NCI-H2081 (cell line): ENCODE data around the gene ABCA12.
"Not testable (repeated sequence)": the region's sequence is repeated elsewhere in the genome, so short reads cannot be mapped to it uniquely, and the experiment has no call there.

Experiments
- DNase-seq, 2 experiments: peaks; one replicate each; lab custom pipeline; 2025; lab: John Stamatoyannopoulos, UW

Gene ABCA12

GRCh38 chr2:215138479-215138878, at the start of gene ABCA12:
Gene ABCA12, minus strand, starts transcription at chr2:215138626. Its CDS starts 418 bp downstream, at chr2:215138208.
- DNase-seq = no peak

DNA sequence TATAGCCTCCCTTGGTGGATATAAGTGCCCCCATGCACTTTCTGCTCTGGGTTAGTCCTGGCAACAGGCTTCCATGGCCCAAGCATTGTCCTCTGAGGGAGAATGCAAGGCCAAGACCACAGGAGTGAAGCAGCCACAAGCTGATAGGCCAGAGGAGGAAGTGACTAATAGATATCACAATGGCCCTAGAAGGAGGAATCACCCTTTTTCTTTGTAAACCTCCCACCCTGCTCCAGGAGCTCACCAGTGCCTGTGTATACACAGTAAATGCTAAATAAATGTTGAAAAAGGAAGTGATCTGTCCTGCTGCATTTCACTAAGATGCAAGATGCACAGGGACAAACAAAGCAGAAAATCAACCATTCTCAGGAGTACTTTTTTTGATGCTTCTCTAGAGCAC, 49.7 kb upstream of the ABCA12 start:
- DNase-seq = no peak

DNA sequence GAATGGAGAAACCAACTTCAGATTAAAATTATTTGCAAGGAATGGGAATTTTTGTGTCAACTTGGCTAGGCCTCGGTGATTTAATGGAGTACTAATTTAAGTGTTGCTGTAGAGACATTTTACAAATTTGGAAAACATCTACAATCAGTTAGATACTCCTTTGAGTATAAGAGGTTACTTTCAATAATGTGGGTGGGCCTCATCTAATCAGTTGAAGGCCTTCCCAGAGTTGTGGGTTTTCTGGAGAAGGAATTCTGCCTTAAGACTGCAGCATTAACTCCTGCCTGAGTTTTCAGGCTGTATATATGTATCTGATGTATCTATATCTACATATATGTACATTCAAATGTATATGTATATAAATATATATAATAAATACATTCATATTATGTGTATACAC, 47.6 kb upstream of the ABCA12 start:
- DNase-seq = no peak

- DNase-seq = no peak
Observed at GRCh38 chr2:215178121-215178520, 39.7 kb upstream of the ABCA12 start.

DNA sequence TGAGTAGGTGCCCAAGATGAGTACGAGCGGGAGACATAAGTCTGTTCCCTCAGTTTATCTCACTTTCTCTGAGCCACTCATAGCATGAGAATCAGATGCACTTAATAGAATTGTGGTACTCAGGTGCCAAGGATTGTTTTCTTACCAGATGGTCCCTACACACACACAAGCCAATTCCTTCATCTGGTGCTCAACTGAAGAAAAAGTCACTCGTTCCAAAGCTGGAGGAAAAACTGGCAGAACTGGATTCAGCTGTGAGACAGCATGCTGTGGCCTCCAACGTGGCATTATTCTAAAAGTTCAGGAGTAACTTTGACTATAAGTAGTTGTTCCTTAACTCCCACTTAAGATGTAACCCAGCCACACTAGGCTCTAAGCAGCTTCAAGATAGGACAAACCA, 33.4 kb upstream of the ABCA12 start:
- DNase-seq = no peak

DNA sequence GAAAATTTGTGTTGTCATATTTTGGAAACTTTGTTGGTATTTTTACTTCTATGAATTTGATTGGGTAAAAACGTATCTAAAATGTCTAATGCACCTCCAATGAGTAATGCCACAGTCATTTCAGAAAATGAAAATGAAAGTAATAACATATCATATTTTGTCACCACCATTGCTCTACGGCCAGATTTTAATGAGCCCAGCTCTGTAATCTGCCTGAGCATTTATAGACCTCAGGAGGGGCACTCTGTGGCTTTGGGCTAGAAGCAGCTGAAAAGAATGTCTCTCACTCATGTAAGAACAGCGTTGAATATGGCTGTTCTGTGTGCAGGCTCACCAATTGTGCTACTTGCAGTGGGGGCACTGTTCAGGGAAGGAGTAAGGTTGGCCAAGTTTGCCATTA, 32.7 kb upstream of the ABCA12 start:
- no peak for DNase-seq

DNA sequence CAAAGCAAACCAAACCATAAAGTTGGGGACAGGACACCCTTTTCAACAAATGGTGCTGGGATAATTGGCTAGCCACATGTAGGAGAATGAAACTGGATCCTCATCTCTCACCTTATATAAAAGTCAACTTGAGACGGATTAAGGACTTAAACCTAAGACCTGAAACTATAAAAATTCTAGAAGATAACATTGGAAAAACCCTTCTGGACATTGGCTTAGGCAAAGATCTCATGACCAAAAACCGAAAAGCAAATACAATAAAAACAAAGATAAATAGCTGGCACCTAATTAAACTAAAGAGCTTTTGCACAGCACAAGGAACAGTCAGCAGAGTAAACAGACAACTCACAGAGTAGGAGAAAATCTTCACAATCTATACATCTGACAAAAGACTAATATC, 28.1 kb upstream of the ABCA12 start:
- not testable (repeated sequence) for DNase-seq

DNA sequence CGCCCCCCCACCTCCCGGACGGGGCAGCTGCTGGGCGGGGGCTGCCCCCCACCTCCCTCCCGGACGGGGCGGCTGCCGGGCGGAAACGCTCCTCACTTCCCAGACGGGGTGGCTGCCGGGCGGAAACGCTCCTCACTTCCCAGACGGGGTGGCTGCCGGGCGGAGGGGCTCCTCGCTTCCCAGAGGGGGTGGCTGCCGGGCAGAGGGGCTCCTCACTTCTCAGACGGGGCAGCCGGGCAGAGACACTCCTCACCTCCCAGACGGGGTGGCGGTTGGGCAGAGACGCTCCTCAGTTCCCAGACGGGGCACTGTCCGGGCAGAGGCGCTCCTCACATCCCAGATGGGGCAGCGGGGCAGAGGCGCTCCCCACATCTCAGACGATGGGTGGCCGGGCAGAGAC, 24.9 kb upstream of the ABCA12 start:
- not testable (repeated sequence) for DNase-seq

DNA sequence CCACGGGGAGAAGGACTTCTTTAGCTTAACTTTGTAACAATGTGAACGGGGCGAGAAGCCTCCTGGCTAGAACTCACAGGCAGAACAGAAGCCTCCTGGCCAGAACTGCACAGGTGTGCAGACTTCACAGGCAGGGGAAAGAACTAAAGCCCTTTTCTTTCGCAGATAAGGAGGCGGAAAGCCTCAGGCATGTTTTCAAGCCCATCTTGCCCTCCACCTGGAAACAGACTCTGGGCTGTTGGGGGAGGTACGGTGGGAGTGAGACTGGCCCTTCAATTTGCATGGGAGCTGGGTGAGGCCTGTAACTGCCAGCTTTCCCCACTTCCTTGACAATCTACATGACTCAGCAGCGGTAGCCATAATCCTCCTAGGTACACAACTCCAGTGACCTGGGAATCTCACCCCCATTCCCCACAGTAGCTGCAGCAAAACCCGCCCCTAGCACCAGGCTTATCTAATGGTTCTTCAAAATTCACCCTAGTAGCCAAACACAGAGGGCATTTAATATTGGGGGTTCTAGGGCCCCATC, 22.9 kb upstream of the ABCA12 start:
- DNase-seq = no peak

GRCh38 chr2:215160081-215160480, 21.7 kb upstream of the ABCA12 start:
- DNase-seq = no peak

DNA sequence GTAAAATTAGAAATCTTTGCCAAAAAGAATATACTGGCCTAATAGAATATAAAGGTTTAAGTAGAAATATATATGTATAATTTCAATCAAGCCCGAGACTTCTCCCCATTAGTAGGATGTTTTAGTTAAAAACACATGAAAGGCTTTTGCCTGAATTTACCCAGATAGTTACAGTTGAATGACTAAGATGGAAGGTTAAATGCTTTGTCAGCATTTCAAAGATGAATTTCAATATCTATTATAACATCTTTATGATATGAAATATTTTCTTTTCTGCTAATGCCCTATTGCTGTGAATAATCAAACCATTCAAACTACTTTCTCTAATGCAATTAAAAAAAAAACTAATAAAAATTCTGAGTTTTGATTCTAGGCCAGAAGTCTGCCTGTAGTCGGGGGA, 18.0 kb upstream of the ABCA12 start:
- no peak for DNase-seq

GRCh38 chr2:215149894-215150293, 11.5 kb upstream of the ABCA12 start:
- DNase-seq = no peak

DNA sequence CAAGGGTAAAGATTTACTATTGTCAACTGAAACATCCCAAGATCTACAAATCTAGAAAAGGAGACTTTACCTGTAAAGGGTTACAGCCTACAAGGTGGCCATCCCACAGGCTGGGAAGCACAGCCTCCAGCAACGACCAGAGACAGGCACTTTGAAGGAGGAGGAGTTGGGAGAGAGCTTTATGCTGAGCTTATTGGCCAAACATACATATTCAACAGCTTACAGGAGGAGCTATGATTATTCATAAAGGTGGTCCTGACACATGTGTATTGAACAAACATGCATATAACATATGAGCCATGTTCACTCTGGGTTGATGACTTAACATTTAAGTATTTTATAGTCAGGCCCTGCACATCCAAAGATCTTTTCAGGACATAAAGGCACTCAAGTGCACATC, 11.1 kb upstream of the ABCA12 start:
- no peak for DNase-seq

DNA sequence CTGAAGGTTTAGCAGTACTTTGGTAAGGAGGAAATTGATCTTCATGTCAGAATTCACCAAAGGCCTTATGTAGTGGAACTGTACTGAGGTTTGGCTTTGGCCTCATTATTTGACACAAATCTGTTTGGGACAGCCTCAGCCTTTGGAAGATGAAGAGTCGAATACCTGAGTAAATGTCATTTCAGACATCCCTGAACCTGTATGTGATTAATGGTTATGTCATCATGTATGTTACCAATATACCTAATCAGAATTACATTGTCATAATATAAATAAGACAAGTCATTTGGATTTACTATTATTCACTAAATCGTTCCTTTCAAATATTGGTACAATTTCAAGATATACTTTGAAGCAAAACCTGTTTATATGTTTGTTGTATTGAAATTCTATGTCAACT, 10.6 kb upstream of the ABCA12 start:
- DNase-seq = no peak

DNA sequence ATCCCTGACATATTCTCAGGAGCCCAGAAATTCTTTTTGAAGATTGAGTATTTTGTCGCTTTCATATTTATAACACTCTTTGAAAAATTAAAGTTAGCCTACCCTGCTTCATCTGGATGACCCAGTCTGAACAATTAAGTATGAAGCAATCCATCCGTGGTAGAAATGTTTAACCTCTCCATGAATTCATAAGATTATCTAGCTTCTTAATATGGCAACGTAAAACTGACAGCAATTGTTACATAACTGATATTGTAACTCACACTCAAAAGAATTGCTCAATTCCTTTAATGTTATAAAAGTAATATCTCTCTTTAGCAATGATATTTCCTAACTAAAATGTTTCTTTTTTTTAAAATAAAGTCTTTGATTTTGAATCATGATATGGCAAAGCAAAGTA, 7.2 kb upstream of the ABCA12 start:
- DNase-seq = no peak

GRCh38 chr2:215144106-215144875, 5.9 kb upstream of the ABCA12 start:
- no peak for DNase-seq

DNA sequence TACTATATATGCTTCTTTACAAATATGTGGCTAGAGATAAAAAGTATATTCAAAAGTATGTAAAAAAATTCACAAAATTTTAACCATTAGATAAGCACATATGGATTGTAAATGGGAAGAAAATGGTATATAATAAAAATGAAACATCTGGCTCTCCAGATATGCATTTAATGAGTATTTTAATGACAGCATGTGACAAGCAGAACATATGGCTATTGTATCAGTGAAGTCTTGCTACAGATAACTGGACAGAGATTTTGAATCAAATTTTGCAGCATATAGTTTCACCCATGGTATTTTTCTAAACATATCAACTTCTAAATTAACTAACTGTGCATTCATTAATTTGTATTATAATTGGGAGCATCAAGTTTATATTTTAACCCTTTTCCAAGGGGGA, 5.0 kb upstream of the ABCA12 start:
- DNase-seq = no peak

GRCh38 chr2:215141706-215142105, 3.3 kb upstream of the ABCA12 start:
- no peak for DNase-seq

DNA sequence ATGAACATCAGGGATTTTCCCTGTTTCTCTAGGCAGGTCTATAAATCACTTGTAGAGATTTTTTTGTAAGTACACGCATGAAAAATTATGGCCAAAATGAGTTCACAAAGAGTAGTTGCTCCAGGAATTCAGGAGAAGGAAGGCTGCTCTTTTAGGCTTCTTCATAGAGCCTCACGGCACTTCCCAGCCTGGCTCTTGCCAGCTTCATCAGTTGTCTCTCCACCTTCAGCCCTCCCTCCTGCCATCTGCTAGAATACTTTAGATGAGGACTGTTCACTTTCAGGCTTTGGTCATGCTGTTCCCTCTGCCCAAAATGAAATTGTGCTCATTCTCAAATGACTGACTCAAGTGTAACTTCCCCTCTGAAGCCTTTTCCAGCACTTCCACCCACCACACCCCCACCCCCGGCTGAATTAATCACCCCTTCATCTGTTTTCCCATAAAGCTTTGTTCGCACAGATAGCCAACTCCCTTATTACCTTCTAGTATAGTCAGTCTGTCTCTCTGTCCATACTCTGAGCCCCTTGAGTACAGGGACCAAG, 1.8 kb upstream of the ABCA12 start:
- no peak for DNase-seq

- no peak for DNase-seq
Observed at GRCh38 chr2:215137741-215138340, 585 bp downstream of the ABCA12 start.

DNA sequence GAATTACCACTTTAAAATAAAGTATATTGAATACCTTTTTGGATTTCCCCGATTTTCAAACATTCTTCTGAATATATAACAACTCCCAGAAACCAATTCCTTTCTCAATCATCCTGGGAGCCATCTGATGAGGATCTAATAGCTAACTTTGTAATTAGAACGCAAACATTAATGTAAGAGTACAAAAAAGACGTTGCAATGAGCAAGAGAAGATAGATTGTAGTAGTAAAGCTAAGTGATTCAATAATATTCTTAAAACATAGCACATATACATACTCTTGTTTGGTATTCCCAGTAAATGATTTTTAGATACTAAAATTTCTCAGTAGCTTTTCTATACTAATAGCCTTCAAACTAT, 1.1 kb downstream of the ABCA12 start:
- no peak for DNase-seq

GRCh38 chr2:215136669-215137328, 1.6 kb downstream of the ABCA12 start:
- DNase-seq = no peak

GRCh38 chr2:215120401-215120800, 18.0 kb downstream of the ABCA12 start:
- no peak for DNase-seq
